Gastrocnemius medialis (tissue), 4 donors: Measurements from ENCODE around the gene GPATCH1.

ENCODE experiments used
- CTCF ChIP-seq, 5 experiments: fragments of 450-650 bp in 3 of 5; fragments of 200-600 bp in 2 of 5; sonication (generic) in 2 of 5; IDR thresholded peaks in 4 of 5; conservative IDR thresholded peaks in 1 of 5; 1 replicate in 4 of 5; 2 replicates in 1 of 5; pipeline ENCODE4 v1.5.1; 2016 to 2019; ENCODE audit warnings: antibody characterized with exemption in 5 of 5, mild to moderate bottlenecking in 3 of 5, moderate library complexity in 3 of 5
- POLR2A ChIP-seq, 2 donors: fragments of 450-650 bp; IDR thresholded peaks; one replicate each; pipeline ENCODE4 v1.6.1; 2017; ENCODE audit warnings: antibody characterized with exemption in 2 of 2, mild to moderate bottlenecking in 2 of 2, moderate library complexity in 2 of 2

GRCh38 chr19:33156334-33156733, 75.4 kb downstream of the GPATCH1 start:
- TF ChIP-seq POLR2A (IDR thresholded peaks at IDR 0.05) (no peak), CTCF (IDR thresholded peaks at IDR 0.05 in 4 of 5, conservative IDR thresholded peaks at IDR 0.05 in 1 of 5) (no peak)
